Muscle of arm (tissue), 12 donors: ENCODE measurements around the gene MCRIP1. TPM values are rescaled to one million over a fixed set of nuclear protein-coding genes. Genes with fewer than 3 reads are reported as not detected.

Experiments
- DNase-seq: peaks from one replicate; pipeline ENCODE4 v3.0.0-alpha.2; 2013
- polyA plus RNA-seq, 12 donors: library from polyadenylated mRNA; unstranded; fragments of 120-200 nt; gene quantifications; one replicate each; pipeline ENCODE4 v1.2.1, GENCODE V29; 2013; ENCODE audit not compliant: insufficient read length in 12 of 12

MCRIP1 gene
- polyA plus RNA-seq, 12 donors, result 73.5 to 264 (median 95.5) TPM; not detected in 1

DNA sequence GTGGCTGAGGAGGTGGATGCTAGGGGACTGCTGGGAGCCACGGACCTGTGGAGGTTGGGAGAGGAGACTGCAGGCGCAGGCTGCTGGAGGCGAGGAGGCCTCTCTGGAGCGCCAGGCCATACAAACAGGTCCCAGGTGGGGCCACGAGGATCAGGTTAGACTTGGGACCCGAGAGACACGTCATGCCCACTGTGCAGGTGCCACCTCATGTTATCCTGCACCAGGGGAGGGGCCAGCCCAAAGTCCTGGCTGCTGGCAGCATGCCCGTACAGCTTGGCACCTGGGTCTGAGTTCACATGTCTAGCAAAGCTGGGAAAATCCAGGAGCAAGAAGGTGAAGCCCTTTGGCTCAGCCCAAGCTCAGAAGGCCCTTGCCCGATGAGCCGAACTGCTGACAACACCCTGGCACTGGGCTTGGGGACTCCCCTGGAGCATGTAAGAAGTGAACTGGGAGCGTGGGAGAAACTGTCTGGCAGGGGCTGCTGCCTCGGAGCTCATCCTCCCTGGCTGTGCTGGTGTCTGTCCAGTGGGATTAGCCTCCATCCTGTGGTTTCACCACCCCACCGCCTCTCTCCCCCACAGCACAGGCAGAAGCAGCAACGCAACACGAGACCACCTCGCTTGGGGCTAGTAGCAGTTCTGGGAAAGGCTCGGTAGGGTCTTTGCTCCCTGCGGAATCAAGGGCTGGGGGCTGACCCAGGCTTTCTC lies 32.8 kb upstream of the MCRIP1 start:
- no peak for DNase-seq

DNA sequence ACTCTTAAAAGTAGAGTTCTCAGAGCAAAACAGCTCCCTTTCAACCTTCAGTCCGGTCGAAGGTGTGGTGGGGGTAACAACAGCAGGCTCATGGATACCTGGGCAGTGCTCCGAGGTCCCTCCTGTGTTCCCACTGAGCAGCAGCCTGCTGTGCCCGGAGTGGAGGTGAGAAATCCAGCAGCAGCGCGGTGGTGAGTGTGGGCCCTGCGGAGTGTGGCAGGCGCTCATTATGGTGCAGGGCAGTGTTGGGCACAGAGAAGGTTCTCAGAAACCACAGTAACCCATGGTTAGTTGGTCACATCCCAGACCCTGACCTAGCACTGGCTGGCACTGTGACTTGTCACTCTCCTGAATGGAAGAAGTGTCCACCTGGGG lies 32.3 kb upstream of the MCRIP1 start:
- DNase-seq, result no peak

DNA sequence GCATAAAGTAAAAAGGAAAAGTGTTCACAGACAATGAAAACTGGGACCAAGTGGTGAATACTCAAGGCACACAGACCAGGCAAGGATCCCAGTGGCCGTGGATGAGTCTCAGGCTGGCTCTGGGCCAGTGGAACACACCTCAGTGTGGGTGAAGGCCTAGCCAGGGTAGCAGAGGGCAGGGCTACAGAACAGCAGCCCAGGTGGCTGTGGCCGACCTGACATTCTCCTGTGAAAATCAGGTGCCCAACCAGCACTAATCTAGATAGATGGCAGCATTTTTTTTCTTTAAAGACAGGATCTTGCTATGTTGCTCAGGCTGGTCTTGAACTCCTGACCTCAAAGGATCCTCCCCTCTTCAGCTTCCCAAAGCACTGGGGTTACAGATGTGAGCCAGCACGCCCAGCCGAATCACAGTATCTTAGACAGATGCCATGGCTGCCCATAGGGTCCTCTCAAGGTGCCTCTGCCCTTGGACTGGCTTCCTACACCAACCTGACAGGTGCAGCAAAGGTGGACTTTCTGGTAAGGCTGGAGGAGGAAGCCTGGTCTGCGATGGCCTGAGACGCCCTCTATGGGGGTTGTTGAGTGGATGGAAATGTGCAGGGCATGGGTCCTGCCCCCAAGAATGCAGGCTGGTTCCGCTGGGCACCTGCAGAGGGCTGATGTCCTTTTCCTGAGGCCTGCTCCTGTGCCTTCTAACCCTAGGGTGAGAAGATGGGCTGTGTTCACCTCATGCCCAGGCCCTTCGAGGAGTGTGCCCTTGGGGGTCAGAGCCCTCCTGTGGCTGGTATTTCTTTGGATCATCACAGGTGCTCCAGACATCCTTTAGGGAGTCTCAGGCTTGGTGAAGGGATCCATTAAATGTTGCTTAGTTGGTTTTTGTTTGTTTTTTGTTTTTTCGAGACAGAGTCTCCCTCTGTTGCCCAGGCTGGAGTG lies 31.0 kb upstream of the MCRIP1 start:
- no peak for DNase-seq

DNA sequence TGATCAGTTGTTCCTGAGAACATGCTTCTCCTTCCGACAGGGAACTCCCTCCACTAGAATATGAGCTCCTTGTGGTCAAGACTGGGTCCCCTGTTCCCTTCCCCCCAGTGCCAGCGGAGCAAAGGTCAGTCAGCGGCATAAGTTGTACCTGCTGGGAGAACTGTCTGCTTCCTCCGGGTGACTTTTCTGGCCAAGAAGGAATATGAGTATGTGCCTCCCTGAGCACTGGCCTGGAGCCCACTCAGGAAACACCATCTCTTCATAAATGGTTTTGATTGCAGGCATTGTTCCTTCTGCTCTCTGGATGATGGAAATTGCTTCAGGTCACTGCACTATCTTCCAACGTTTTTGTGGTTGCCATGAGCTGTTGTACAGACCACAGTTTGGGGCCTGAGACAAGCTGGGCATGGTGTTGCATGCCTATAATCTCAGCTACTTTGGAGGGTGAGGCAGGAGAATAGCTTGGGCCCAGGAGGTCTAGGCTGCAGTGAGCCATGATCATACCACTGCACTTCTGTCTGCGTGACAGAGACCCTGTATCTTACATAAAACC lies 30.1 kb upstream of the MCRIP1 start:
- no peak for DNase-seq

DNA sequence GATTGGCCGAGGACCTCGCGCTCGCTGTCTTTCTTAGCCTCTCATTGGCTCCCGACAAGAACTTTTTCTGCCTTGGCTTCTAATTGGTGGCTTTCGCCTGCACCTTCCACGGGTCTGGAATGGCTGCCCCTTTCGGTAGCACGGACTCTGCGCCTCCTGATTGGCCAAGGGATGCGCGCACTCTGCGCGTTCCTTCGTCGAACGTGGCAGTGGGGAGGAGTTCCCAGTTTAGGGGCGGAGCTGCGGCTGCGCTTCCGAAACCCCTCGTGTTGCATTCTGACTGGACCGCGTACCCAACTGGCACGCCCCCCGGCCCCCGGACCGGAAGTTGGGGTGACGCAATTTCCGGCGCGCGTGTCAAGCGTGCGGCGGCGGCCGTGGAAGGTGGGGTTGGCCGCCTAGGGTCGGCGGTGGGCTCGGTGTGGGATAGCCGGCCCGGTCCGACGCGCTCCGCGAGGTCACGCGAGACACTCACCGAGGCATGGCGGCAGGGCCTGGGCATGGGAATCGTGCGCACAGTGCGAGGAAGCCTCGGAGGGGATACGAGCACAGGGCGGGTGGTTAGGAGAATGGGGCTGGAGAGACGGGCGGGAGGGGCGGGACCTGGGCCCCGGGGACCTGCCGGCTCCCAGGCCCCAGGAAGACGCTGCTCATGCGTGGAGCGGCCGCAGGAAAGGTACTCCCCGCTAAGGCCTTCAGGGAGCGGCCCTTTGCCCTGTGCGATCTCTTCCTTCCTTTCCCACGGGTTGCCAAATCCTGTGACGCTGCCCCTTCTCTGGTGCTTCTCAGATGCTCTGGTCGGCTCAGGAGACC lies 27.9 kb upstream of the MCRIP1 start:
- DNase-seq, result peak; percentile 100

DNA sequence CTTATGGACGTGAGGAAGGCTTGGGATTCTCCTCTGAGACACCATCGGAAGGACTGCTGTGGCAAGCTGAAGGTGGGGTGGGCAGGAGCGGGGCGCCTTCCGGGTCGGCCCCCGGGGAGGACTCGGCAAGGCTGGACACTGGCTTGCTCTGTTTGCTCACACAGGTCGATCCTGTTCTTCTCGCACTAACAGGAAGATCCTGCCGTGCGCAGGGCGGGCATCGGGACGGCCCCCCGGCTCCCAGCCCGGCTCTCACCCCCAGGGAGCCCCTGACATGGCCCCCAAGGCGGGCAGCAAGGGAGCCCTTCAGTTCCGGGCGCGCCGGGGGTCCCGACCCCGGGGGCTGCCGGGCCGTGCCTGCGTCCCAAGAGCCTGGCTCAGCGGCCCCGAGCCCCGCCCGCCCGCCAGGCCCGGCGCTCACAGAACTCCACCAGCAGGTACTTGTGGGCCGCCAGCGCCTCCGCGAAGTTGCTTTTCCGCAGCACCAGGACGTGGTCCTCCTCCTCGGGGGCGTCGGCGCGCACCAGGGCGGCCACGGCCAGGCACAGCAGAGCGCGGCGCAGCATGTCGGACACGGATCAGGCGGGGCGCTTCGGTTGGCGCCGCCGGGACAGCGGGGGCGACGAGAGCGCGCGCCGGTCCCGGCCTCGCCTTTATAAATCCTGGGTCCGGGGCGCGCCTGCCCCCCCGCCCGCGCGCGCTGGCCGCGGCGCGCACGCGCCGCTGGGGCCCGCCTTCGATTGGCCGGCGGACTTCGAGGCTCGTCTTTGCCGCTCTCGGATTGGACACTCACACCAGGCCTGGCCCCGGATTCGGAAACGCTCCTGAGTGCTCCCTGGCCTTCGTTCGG lies 27.0 kb upstream of the MCRIP1 start, which contains the start of gene P4HB:
Gene P4HB (minus strand): TSS at position 630 of the 850 bp plus-strand sequence. CDS start 64 bp downstream, at position 566.
- DNase-seq, result no peak

DNA sequence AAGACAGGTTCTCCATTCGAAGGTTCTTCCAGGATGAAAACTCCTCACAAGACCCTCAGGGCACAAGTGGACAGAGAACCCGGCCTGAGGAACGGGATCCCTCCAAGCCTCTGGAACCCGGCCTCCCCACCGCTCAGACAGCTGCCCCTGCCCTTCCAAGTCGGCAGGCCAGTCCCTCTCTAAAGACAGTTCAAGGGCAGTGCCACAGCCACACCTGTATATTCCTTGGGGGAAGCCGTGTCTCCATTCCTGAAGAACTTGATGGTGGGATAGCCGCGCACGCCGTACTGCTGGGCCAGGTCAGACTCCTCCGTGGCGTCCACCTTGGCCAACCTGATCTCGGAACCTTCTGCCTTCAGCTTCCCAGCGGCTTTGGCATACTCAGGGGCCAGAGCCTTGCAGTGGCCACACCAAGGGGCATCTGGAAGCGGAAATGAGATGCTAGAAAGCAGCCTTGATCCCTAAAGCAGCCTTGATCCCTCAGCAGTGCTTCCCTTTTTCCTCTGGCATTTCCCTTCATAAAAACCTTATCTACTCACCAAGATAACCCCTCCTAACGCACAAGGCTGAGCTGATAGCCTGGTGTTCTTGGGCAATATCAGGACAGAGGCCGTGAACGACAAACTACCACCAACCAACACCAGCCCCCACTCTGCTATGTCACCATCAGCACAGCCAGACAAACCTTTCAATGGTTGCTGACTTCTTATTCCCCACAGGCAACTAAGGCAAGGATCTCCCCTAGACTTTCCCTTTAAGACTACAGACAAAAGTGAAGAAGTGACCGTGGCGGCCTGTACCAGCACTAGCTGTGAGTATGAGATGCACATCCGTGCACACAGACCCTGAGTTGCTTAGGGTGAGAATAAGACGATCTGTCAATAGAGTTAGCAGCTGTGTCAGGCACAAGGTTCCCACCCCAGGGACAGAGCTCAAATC lies 26.1 kb upstream of the MCRIP1 start:
- DNase-seq, result no peak

DNA sequence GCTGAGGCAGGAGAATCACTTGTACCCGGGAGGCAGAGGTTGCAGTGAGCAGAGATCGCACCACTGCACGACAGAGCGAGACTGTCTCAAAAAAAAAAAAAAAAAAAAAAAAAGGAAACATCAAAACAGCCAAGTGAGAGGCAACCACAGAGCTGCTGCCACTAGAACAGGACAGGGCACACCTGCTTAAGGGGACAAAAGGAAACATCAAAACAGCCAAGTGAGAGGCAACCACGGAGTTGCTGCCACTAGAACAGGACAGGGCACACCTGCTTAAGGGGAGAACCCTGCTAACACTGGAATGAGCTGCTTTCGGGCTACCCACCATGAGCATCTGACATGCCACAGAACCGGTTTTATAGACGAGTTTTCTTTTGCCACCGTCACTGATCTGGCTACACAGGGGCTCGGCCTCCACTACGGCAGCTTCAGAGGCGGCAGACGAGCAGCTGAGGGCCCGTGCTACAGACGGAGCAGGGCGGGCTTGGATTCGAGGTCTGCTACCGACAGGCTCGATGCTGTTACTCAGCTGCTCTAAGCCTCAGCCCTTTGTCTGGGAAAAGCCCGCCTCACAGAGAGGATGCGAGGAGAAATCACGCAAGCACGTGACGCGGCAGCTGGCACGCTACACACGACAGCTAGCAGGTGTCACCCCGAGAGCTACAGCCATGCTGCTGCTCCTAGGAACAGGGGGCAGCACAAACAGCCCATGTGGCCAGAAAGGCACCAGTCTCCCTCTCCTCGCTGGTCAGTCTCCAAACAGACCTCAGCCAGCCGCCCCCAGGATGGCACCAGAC lies 25.3 kb upstream of the MCRIP1 start:
- DNase-seq, result no peak

DNA sequence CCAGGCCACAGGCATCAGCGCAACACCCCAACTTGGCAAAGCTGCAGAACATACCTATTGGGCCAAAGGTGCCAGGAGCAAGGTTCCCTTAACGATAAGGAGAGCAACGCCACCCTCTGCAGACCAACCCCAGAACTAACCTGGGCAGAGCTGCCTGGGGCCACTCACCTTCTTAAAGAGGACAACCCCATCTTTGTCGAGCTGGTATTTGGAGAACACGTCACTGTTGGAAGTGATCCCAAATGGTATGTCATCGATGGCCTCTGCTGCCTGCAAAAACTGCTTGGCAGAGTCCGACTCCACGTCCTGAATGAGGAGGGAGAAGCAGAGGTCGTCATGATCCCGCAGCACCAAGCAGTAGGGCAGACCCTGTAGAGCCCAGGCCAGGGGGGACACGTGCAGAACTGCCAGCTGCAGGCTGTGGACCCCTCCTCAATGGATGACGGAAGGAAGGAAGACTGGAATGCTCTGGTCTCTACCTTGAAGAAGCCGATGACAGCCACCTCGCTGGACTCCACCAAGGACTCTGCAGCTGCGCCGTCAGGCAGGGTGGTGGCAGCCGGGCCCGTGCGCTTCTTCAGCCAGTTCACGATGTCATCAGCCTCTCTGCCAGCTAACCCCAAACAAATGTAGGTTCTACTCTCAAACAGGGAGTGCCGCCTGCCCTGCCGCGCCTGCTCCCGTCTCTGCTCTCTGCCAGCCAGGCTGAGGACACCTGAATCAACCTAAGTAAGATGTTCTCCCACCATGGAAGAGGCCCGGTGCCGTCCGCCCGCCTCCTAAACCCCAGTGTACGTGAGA lies 22.1 kb upstream of the MCRIP1 start:
- DNase-seq, result no peak

DNA sequence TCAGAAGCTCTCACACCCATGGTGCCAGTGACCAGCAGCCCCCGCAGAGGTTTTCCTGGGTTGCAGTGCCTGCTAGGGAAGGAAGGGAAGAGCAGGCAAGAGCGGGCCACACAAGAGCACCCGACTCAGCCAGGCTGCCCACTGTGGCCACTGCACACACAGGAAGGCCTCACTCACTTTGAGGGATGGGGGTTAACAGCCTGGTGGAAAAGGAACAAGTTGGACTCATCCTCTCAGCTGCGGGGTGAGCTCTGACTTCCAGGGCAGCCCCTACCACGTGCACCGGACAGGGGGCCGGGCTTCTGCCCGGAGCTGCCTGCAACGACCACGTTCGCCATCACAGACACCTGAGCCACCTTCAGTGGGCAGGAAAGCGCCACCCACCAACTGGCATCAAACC lies 19.1 kb upstream of the MCRIP1 start:
- DNase-seq, result no peak

DNA sequence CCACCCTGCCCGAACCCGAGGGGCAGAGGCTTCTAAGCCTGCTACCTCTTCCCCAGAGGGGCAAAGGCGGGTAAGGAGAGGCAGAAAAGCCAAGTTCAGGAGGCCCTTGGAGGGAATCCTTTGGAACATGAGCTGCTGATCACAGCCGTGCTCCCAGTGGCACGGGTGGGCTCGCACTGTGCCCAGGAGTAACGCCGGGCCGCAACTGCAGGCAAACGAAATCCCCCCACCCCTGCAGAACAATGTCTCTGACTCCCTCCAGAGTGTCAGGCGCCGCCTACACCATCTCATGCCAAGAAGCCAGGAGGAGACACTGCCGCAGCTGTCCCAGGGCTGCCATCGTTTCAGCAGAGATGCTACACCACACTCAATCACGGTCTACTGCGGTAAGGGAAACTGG lies 18.3 kb upstream of the MCRIP1 start:
- DNase-seq, result no peak

DNA sequence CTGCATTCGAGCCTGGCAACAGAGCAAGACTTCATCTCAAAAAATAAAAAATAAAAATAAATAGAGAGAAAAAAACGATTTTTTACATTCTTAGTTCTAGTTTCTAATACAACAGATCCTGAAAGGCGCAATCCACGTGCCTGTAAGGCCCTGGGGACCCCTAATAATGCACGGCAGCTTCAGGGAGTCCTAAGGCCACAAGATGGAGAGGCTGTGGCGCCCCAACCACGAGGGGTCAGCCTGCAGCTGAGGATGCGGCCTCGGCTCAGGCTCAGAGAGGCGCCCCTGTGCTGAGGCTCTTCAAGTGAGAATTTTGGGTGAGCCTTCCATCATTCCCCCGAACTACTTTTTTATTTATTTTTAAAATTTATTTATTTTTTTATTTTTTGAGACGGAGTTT lies 16.4 kb upstream of the MCRIP1 start:
- no peak for DNase-seq

DNA sequence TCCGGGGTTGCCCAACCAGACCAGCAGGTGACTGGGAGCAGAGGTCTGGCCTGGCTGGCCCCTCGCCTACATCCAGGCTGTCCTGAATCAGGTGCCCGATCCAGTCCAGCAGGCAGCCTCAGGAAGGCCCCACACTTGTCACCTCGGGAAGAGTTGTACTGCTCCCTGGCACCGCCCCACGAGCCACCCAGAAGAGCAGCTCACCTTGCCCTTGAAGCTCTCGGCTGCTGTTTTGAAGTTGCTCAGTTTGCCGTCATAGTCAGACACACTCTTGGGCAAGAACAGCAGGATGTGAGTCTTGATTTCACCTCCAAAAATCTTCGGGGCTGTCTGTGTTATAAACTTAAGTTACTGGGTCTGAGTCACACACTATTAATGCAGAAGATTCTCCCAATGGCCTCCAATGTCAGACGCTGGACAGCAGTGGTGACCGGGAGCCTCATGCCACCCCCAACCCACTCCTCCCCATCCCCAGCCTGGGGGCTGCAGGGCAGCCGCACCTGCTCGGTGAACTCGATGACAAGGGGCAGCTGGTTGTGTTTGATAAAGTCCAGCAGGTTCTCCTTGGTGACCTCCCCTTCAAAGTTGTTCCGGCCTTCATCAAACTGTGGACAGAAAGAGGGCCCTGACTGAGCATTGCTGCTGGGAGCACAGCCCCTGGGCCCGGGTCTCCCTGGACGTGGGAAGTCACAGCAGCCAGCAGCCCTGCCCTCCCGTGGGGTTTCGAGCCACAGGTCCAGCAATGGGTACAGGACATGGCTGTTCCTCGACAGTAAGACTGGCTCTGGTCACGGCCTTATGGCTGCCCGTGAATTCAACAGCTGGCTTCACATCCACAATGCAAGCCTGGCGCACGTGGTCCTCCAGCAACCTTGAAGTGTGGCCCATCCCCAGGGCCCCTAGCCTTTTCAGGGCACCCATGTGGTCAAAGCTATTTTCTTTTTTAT lies 13.9 kb upstream of the MCRIP1 start:
- DNase-seq, result no peak

DNA sequence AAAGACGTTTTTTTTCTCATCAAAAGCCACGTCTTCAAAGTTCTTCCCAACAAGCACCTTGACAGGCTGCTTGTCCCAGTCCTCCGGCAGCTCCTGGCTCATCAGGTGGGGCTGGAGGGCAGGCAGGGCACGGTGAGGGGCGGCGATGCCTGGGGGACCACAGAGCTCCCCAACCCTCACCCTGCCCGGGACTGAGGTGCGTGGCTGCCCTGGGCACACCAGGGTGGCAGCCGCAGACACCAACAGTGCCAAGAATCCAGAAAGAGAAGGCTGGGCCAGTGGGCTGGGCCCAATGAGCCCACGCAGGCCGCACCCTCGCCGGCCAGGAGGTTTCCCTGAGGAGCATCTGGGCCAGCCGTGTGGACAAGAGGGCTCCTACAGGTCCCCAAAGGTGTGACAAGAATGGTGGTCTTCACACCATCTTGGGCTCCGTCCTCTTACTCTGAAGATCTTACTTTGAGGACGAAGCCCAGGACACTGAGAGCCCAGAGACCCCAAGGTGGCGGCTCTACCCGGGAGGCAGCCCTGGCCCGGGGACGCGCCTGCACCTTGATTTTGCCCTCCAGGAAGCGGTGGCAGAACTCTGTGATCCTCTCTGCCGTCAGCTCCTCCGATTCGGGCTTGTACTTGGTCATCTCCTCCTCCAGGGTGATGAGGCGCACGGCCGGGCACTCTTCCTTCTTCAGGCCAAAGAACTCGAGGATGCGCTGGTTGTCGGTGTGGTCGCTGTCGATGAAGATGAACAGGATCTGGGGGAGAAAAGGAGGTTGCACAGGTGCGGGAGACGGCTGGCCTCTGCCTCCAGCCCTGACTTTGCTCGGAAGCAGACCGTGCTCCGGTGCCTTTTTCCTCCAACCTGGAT lies 13.0 kb upstream of the MCRIP1 start:
- DNase-seq, result no peak

DNA sequence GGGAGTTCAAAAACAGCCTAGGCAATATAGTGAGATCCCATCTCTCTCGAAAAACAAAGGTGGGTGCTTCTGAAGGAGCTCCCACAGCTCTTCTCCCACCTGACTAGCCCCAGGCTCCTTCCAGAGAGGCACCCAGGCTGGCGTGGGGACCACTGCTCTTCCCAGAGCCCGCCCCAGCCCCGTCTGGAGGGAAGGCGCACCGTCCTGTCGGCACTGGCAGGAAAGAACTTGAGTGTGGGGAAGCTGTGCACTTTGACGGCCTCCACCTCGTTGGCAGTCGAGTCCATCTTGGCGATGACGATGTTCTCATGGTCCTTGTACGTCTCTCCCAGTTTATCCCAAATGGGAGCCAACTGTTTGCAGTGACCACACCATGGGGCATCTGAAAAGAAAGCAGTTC lies 12.3 kb upstream of the MCRIP1 start:
- DNase-seq, result no peak

DNA sequence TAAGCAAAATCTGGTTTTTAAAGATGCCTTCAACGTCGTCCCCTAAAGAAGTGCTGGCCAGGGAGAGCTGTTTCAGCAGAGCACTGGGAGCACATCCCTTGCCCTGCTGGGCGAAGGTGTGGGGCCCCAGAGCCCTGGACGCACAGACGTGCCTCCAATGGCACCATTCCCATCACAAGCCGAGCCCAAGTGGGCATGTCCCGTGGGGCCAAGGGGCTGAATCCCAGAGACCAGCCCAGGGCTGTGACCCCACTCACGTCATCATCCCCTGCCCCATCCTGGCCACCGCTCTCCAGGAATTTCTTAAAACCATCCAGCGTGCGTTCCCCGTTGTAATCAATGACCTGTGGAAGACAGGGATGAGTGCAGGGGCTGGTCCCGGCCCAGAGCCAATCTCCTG lies 11.8 kb upstream of the MCRIP1 start:
- no peak for DNase-seq
